GM15510 (cell line): Measurements from ENCODE around the gene AP3D1.

ENCODE experiments used
- POLR2A ChIP-seq: IDR thresholded peaks from 3 replicates; pipeline ENCODE4 v1.6.1; 2011; ENCODE audit warnings: borderline replicate concordance; ENCODE audit not compliant: insufficient read length; ENCODE audit errors: extremely low read depth

Gene AP3D1

GRCh38 chr19:2171349-2172145, 20.2 kb upstream of the AP3D1 start:
- peak; percentile 30 for TF ChIP-seq POLR2A

- no peak for TF ChIP-seq POLR2A
These were observed 19.6 kb upstream of the AP3D1 start for GRCh38 chr19:2170987-2171348.

GRCh38 chr19:2170219-2170618, 18.9 kb upstream of the AP3D1 start:
- no peak for TF ChIP-seq POLR2A

DNA sequence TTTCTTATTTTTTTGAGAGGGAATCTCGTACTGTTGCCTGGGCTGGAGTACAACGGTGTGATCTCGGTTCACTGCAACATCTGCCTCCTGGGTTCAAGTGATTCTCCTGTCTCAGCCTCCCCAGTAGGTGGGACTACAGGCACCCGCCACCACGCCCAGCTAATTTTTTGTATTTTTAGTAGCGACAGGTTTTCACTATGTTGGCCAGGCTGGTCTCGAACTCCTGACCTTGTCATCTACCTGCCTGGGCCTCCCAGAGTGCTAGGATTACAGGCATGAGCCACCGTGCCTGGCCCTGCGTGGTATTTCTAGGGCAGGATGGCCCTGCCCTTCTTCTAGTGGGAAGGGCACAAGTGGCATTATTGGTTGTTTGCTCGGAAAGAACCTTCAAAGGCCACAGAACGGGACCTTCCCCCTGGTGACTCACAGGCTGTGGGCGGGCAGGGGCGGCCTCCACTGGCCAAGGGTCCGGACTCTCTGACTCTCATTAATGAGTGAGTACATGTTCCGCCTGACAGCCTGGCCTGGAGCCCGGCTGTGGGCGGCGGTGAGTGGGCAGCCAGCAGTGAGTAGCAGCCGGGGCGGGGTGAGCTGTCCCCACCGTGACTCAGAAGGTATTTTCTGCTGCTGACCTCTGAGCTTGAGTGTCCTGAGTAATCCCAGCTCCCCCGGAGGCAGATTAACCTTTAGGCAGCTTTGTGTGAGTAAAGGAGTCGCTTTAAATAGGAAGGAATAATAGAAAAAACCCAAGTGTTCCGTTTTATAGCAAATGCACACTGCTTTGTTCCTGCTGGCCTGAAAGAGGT, 17.5 kb upstream of the AP3D1 start:
- TF ChIP-seq POLR2A, result peak; percentile 15

DNA sequence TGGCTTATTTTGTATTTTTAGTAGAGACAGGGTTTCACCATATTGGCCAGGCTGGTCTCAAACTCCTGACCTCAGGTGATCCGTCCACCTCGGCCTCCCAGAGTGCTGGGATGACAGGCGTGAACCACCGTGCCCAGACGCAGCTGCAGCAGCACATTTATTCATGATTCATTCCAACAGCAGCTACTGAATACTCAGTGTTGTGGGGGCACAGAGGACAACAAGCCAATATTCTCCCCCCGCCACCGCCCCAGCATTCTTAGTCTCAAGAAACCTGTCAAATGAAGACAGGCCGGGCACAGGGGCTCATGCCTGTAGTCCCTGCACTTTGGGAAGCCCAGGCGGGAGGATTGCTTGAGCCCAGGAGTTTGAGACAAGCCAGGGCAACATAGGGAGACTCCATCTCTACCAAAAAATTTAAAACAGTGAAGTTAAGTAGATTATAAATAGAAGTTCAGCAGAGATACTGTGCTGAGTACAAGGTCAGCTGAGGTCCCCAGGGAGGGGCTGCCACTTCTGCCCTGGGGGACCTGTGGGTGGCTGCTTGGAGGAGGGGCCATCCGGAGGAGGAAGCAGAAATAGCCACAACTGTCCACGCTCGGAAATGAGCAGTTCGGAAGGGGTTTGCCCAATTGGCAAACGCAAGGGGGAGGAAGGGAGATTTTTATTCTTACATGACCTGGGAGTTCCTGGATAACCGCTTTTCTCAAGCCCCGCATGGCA, 16.7 kb upstream of the AP3D1 start:
- TF ChIP-seq POLR2A, result peak; percentile 29

- TF ChIP-seq POLR2A, result peak; percentile 19
These were observed 15.7 kb upstream of the AP3D1 start for GRCh38 chr19:2166741-2167738.

DNA sequence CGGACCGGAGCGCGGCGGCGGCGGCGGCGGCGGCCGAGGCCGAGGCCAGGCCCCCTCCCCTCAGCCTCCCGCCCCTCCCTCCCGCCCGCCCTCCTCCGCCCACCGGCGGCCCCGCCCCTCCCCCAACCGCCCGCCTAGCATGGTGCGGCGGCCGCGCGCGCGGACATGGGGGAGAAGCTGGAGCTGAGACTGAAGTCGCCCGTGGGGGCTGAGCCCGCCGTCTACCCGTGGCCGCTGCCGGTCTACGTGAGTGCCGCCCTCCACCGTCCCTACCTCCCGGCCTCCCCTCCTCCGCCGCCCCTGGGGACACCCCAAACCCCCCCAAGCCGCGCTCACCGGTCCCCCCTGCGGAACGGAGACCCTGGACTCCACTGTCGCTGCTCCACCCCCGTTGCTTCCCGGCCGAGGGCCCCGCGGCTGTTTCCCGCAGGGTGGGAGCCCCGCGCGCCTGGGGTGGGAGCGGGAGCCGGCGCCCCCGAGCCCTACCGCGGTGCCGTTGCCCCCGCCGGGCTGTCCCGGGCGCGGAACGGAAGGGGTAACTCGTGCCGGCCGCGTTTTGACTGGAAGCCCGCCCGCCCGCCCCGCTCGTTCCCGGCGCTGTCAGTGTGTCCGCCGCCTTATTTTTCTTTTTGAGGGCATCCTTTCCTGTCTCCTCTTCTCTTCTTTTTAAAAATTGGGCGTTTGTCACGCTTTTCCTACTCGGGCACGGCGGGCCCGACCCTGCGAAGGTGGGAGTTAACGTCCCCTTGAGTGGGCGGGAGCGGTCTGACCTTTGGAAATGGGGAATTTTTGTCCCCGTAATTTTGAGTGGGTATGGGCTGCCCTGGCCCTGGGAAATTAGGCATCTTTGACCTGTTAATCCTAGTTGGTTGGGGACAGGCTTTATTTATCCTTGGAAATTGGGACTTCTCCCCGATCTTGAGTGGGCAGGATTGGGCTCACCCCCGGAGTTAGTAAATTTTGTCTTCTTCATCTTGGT, 12.9 kb upstream of the AP3D1 start:
- TF ChIP-seq POLR2A, result peak; percentile 12

- TF ChIP-seq POLR2A, result no peak
These were observed 9.0 kb upstream of the AP3D1 start for GRCh38 chr19:2160379-2160778.

DNA sequence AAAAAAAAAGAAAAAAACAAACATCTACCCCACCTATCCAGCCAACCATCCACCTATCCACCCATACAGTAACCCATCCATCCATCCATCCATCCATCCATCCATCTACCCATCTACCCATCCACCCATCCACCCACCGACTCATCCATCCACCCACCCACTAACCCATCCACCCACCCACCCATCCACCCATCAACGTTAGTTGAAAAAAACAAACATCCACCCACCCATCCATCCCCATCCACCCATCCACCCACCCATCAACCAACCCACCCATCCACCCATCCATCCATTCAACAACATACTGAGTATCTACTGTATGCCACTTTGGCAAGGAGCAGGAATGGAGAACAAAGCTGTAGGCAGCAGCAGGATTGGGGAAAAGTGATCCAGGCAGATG, 6.1 kb upstream of the AP3D1 start:
- no peak for TF ChIP-seq POLR2A

GRCh38 chr19:2154587-2155075, 3.3 kb upstream of the AP3D1 start:
- no peak for TF ChIP-seq POLR2A

DNA sequence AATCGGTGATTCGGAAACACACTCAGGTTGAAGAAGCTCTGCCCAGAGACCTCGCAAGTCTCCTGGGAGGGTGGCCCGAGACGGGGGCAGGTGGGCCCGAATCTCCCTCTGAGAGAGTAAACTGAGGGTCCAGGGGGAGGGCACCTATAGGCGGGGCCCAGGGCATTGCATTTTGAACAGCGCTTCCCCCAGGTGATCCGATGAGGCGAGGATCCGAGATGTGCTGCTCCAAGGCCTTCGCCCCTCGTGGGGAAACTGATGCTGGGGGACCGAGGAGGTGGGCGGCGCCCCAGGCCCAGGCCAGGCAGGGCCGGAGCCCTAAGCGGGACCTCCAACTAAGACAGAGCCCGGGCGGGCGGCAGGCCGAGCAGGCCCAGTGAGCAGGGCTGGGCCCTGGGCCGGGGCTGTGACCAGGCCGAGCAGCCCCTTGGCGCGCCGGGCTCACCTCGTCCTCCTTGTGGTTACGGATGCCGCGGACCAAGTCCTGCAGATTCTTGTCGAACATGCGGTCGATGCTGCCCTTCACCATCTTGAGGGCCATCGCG, 500 bp downstream of the AP3D1 start:
- TF ChIP-seq POLR2A, result no peak

DNA sequence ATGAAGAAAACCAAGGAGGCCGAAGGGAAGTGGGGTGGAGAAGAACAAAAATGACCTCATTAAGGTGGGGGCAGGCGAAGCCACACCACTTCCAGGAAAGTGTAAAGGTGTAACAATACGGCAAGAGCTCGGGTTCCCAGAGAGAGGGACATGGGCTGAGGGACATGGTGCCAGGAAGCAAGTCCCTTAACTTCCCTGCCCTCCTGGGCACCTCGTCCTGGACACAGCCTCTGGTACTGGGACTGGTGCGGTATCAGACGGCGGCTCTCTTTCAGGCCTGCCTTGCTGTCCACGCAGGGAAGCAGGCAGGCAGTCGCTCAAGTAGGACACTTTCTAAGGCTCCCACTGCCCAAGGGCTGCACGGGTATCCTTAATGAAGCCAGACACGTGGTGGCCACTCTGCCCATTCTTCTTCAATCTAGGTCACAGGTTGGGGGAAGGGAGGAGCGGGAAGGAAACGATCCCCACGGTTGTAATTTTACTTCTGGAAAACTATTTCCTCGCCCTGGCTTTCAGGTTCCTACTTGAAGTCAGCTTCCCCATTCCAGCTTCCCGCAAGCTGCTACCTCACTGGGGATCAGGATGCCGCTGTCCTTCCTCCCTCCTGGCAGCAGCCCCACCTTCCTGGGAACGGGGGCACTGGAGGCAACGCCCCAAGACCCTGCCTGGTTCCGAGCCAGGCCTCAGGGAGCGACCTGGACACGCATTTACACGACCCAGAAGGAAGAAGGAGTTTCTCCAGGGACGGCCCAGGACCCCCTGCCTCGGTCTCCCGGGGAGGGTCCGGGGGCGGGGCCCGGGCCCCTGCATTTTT, 1.2 kb downstream of the AP3D1 start:
- no peak for TF ChIP-seq POLR2A

- no peak for TF ChIP-seq POLR2A
These were observed 2.8 kb downstream of the AP3D1 start for GRCh38 chr19:2148482-2149135.
